T-helper 2 cell treated with Interferon-gamma antibody and Interleukin-4, amounts not matched to agents 5 μg/mL and 100 μg/mL, for 36 hours (primary cell): ENCODE results near the gene KRT76.

Experiments
- DNase-seq: peaks from one replicate; pipeline ENCODE4 v3.0.0; 2021; ENCODE audit warnings: low spot score
- H3K27ac Mint-ChIP-seq: one replicate; pipeline ENCODE4 v1.8.0; 2021; ENCODE audit warnings: mild to moderate bottlenecking, mixed read lengths
- H3K27me3 Mint-ChIP-seq: one replicate; pipeline ENCODE4 v1.8.0; 2021; ENCODE audit warnings: low read depth, mixed read lengths
- H3K36me3 Mint-ChIP-seq: one replicate; pipeline ENCODE4 v1.8.0; 2021; ENCODE audit warnings: low read depth, mixed read lengths
- H3K4me1 Mint-ChIP-seq: one replicate; pipeline ENCODE4 v1.8.0; 2021; ENCODE audit warnings: low read depth, mixed read lengths
- H3K4me3 Mint-ChIP-seq: one replicate; pipeline ENCODE4 v1.8.0; 2022; ENCODE audit warnings: mild to moderate bottlenecking, moderate library complexity, mixed read lengths
- H3K9me3 Mint-ChIP-seq: one replicate; pipeline ENCODE4 v1.8.0; 2021; ENCODE audit warnings: mixed read lengths

KRT76 gene

GRCh38 chr12:52722680-52723079 is 54.5 kb downstream of the KRT76 start:
- no peaks in the 10 kb centered on the region for H3K9me3 Mint-ChIP-seq
- H3K27ac Mint-ChIP-seq: no peak overlapping the region
- H3K27me3 Mint-ChIP-seq: peaks cover 14% of the 10 kb centered on the region
- H3K36me3 Mint-ChIP-seq: no peaks in the 10 kb centered on the region
- H3K4me1 Mint-ChIP-seq: no peaks in the 10 kb centered on the region
- no peak for DNase-seq
- no peak overlapping the region for H3K4me3 Mint-ChIP-seq

GRCh38 chr12:52721838-52722470 is 55.2 kb downstream of the KRT76 start:
- Mint-ChIP-seq H3K27me3 (peaks cover 16% of the 10 kb centered on the region), H3K27ac (no peak overlapping the region), H3K9me3 (no peaks in the 10 kb centered on the region), H3K4me3 (no peak overlapping the region), H3K36me3 (no peaks in the 10 kb centered on the region), H3K4me1 (no peaks in the 10 kb centered on the region)
- no peak for DNase-seq

GRCh38 chr12:52720365-52720886 is 56.7 kb downstream of the KRT76 start:
- DNase-seq: no peak
- no peak overlapping the region for H3K4me3 Mint-ChIP-seq
- H3K36me3 Mint-ChIP-seq: no peaks in the 10 kb centered on the region
- no peaks in the 10 kb centered on the region for H3K9me3 Mint-ChIP-seq
- H3K27ac Mint-ChIP-seq: no peak overlapping the region
- H3K4me1 Mint-ChIP-seq: no peaks in the 10 kb centered on the region
- peaks cover 22% of the 10 kb centered on the region for H3K27me3 Mint-ChIP-seq
